Gastrocnemius medialis (tissue), 4 donors: Measurements from ENCODE around the gene MTR.

Experiments
- CTCF ChIP-seq, 5 experiments: fragments of 450-650 bp in 3 of 5; fragments of 200-600 bp in 2 of 5; sonication (generic) in 2 of 5; IDR thresholded peaks in 4 of 5; conservative IDR thresholded peaks in 1 of 5; 1 replicate in 4 of 5; 2 replicates in 1 of 5; pipeline ENCODE4 v1.5.1; 2016 to 2019; ENCODE audit warnings: antibody characterized with exemption in 5 of 5, mild to moderate bottlenecking in 3 of 5, moderate library complexity in 3 of 5
- POLR2A ChIP-seq, 2 donors: fragments of 450-650 bp; IDR thresholded peaks; one replicate each; pipeline ENCODE4 v1.6.1; 2017; ENCODE audit warnings: antibody characterized with exemption in 2 of 2, mild to moderate bottlenecking in 2 of 2, moderate library complexity in 2 of 2

- TF ChIP-seq CTCF (IDR thresholded peaks at IDR 0.05 in 4 of 5, conservative IDR thresholded peaks at IDR 0.05 in 1 of 5) (no peak), POLR2A (IDR thresholded peaks at IDR 0.05) (no peak)
These were observed 35.0 kb downstream of the MTR start for GRCh38 chr1:236830116-236830515.
